ENCODE measurements around the gene PTRH2. TPM values are rescaled to one million over a fixed set of nuclear protein-coding genes. Genes with fewer than 3 reads are reported as not detected.

The PTRH2 gene
- total RNA-seq, 1 experiment from 2014 or later = 59.6 TPM

DNA sequence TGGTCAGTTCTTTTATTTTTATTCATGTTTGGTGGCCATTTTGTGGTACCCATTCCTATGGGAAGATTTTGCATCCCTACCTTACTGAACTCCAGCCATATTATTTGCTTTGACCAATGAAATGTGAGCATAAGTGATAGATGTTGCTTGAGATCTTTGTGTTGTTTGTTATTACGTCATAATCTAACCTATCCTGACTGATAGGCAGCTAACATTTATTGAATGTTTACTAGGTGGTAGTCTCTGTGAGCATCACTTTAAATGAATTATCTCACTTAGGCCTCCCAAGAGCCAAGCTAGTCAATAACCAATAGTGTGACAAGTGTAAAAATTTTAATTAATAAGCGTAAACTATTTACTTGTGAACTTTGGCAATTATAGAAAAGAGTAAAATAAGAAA, 37.8 kb upstream of the PTRH2 start:
- CTCF ChIA-PET = interaction anchor here (5.4 kb wide), 1 partner anchor 113 kb away, joined by 57 read pairs; no protein-coding TSS in a partner anchor
- H3K9me2 ChIP-seq (ENCODE audit: insufficient read depth) = no peaks in the 10 kb centered on the region
- no peak for TF ChIP-seq SP1 (IDR thresholded peaks at IDR 0.05; ENCODE audit: low read depth)
- TF ChIP-seq EZH2phosphoT487 (IDR thresholded peaks at IDR 0.05; ENCODE audit: borderline replicate concordance) = no peak
- TF ChIP-seq POLR2AphosphoS5 (IDR thresholded peaks at IDR 0.05; ENCODE audit: low read depth, low read length) = no peak
- TF ChIP-seq CEBPB (IDR thresholded peaks at IDR 0.05; ENCODE audit: low read depth) = no peak
- TF ChIP-seq RAD21 (IDR thresholded peaks at IDR 0.05; ENCODE audit: low read depth) = no peak
- TF ChIP-seq ELF1 (IDR thresholded peaks at IDR 0.05; ENCODE audit: borderline replicate concordance, low read depth) = no peak
- TF ChIP-seq TCF7L2 (IDR thresholded peaks at IDR 0.05; ENCODE audit: borderline replicate concordance, extremely low read depth, insufficient read depth, insufficient read length) = no peak
- TF ChIP-seq ZNF274 (IDR thresholded peaks at IDR 0.05; ENCODE audit: low read depth, low read length) = no peak
- TF ChIP-seq EZH2 (IDR thresholded peaks at IDR 0.05) = no peak
- TF ChIP-seq FOSL1 (IDR thresholded peaks at IDR 0.05; ENCODE audit: low read depth) = no peak
- TF ChIP-seq SIN3A (IDR thresholded peaks at IDR 0.05; ENCODE audit: low read depth) = no peak
- TF ChIP-seq, protein P1, sequence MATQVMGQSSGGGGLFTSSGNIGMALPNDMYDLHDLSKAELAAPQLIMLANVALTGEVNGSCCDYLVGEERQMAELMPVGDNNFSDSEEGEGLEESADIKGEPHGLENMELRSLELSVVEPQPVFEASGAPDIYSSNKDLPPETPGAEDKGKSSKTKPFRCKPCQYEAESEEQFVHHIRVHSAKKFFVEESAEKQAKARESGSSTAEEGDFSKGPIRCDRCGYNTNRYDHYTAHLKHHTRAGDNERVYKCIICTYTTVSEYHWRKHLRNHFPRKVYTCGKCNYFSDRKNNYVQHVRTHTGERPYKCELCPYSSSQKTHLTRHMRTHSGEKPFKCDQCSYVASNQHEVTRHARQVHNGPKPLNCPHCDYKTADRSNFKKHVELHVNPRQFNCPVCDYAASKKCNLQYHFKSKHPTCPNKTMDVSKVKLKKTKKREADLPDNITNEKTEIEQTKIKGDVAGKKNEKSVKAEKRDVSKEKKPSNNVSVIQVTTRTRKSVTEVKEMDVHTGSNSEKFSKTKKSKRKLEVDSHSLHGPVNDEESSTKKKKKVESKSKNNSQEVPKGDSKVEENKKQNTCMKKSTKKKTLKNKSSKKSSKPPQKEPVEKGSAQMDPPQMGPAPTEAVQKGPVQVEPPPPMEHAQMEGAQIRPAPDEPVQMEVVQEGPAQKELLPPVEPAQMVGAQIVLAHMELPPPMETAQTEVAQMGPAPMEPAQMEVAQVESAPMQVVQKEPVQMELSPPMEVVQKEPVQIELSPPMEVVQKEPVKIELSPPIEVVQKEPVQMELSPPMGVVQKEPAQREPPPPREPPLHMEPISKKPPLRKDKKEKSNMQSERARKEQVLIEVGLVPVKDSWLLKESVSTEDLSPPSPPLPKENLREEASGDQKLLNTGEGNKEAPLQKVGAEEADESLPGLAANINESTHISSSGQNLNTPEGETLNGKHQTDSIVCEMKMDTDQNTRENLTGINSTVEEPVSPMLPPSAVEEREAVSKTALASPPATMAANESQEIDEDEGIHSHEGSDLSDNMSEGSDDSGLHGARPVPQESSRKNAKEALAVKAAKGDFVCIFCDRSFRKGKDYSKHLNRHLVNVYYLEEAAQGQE (IDR thresholded peaks at IDR 0.05; ENCODE audit: low read depth) = no peak
- TF ChIP-seq, protein P2, sequence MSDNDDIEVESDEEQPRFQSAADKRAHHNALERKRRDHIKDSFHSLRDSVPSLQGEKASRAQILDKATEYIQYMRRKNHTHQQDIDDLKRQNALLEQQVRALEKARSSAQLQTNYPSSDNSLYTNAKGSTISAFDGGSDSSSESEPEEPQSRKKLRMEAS (IDR thresholded peaks at IDR 0.05) = no peak
- TF ChIP-seq POLR2A (IDR thresholded peaks at IDR 0.05; ENCODE audit: borderline replicate concordance, extremely low read depth, insufficient read depth, insufficient read length) = no peak
- TF ChIP-seq SRF (IDR thresholded peaks at IDR 0.05; ENCODE audit: low read depth) = no peak
- TF ChIP-seq JUND (IDR thresholded peaks at IDR 0.05) = no peak
- TF ChIP-seq, protein P3, sequence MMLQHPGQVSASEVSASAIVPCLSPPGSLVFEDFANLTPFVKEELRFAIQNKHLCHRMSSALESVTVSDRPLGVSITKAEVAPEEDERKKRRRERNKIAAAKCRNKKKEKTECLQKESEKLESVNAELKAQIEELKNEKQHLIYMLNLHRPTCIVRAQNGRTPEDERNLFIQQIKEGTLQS (IDR thresholded peaks at IDR 0.05) = no peak
- TF ChIP-seq, protein P4, sequence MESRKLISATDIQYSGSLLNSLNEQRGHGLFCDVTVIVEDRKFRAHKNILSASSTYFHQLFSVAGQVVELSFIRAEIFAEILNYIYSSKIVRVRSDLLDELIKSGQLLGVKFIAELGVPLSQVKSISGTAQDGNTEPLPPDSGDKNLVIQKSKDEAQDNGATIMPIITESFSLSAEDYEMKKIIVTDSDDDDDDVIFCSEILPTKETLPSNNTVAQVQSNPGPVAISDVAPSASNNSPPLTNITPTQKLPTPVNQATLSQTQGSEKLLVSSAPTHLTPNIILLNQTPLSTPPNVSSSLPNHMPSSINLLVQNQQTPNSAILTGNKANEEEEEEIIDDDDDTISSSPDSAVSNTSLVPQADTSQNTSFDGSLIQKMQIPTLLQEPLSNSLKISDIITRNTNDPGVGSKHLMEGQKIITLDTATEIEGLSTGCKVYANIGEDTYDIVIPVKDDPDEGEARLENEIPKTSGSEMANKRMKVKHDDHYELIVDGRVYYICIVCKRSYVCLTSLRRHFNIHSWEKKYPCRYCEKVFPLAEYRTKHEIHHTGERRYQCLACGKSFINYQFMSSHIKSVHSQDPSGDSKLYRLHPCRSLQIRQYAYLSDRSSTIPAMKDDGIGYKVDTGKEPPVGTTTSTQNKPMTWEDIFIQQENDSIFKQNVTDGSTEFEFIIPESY (IDR thresholded peaks at IDR 0.05; ENCODE audit: extremely low read depth, insufficient replicate concordance, low read length) = no peak
- TF ChIP-seq YY1 (IDR thresholded peaks at IDR 0.05; ENCODE audit: extremely low read depth, insufficient replicate concordance, low read depth, low read length) = no peak
- no peak for TF ChIP-seq CBX3 (IDR thresholded peaks at IDR 0.05; ENCODE audit: low read depth)

More for the DNA sequence above, 37.8 kb upstream of the PTRH2 start:
- Histone ChIP-seq H3K27ac (ENCODE audit: low read depth, low read length) (no peak overlapping the region), H3K79me2 (ENCODE audit: insufficient read depth, low read length) (peaks cover 3% of the 10 kb centered on the region; the same call in 1 of the 2 replicates), H4K20me1 (ENCODE audit: insufficient read depth) (no peaks in the 10 kb centered on the region), H3K4me1 (ENCODE audit: control insufficient read depth in 1 of 2, insufficient read depth in 2 of 2, low read length in 2 of 2) (peaks cover 23 to 25% of the 10 kb centered on the region in 2 experiments), H3K36me3 (ENCODE audit: control insufficient read depth in 1 of 2, insufficient read depth in 2 of 2, low read length in 2 of 2) (peaks cover 0 to 14% of the 10 kb centered on the region in 2 experiments; a peak in 2 of 4 replicates), H3K27me3 (ENCODE audit: insufficient read depth, low read length) (no peaks in the 10 kb centered on the region), H2AFZ (ENCODE audit: low read depth, low read length, poor library complexity, severe bottlenecking) (no peak overlapping the region), H3K4me3 (replicated peaks in 1 of 2; ENCODE audit: low read depth in 1 of 2, low read length in 2 of 2) (no peak overlapping the region), H3K9ac (ENCODE audit: low read length) (no peak overlapping the region), H3K4me2 (ENCODE audit: low read length) (no peak overlapping the region), H3K9me3 (ENCODE audit: control insufficient read depth in 1 of 2, insufficient read depth in 1 of 2, low read depth in 1 of 2, low read length in 2 of 2) (no peaks in the 10 kb centered on the region)
- ChIA-PET RAD21 (ENCODE audit: low non-redundant PET in 1 of 2, low total read pairs in 2 of 2, uncharacterized antibody in 2 of 2, unreplicated experiment in 2 of 2) (interaction anchor here in 1 of 2 experiments (0.7 kb wide), 1 partner anchor 8 kb away, joined by 3 read pairs; no protein-coding TSS in a partner anchor), POLR2A (interaction anchor here (0.8 to 1.2 kb wide), 3 partner anchors 9 to 101 kb away, joined by 3 to 6 read pairs (median 4); no protein-coding TSS in a partner anchor)
- intact Hi-C loops (cut with micrococcal nuclease) = loop anchor here (5.0 kb wide), 1 partner anchor 292 kb away; no protein-coding TSS in a partner anchor
- DNase-seq (ENCODE audit: low read depth, low spot score) (no peak), ATAC-seq (no peak)
- no TSS peak for BruUV-seq (replicated peaks)
